Thoracic aorta (tissue), 2 donors: ENCODE results near the gene HNRNPR. TPM values are rescaled to one million over a fixed set of nuclear protein-coding genes. Genes with fewer than 3 reads are reported as not detected.

Experiments used
- ATAC-seq: fragments of 150-250 bp; one replicate; pipeline ENCODE4 v1.8.0; 2017; ENCODE audit warnings: low read depth; ENCODE audit not compliant: insufficient number of reproducible peaks, low FRiP score
- DNase-seq: peaks from one replicate; pipeline ENCODE4 v3.0.0-alpha.2; 2020; ENCODE audit warnings: low spot score
- H3K27ac ChIP-seq, 2 donors: fragments of 200-600 bp; sonication (generic); 1 replicate in 1 of 2; 2 replicates in 1 of 2; pipeline ENCODE4 v1.5.1; 2016; ENCODE audit warnings: mild to moderate bottlenecking in 2 of 2, moderate library complexity in 2 of 2
- H3K27me3 ChIP-seq: fragments of 200-600 bp; sonication (generic); replicated peaks from 2 replicates; pipeline ENCODE4 v1.6.0; 2016; ENCODE audit warnings: mild to moderate bottlenecking; ENCODE audit not compliant: insufficient read depth
- H3K36me3 ChIP-seq: fragments of 200-600 bp; sonication (generic); one replicate; pipeline ENCODE4 v1.5.1; 2016
- H3K4me1 ChIP-seq, 2 donors: fragments of 200-600 bp; sonication (generic); 1 replicate in 1 of 2; 2 replicates in 1 of 2; pipeline versions ENCODE4 v1.5.1 to v1.6.0; 2016; ENCODE audit warnings: low read depth in 2 of 2, mild to moderate bottlenecking in 1 of 2; ENCODE audit not compliant: control insufficient read depth in 1 of 2
- H3K4me3 ChIP-seq: fragments of 200-600 bp; sonication (generic); 2 replicates; pipeline ENCODE4 v1.5.1; 2016; ENCODE audit warnings: mild to moderate bottlenecking
- H3K9me3 ChIP-seq: fragments of 200-600 bp; sonication (generic); 2 replicates; pipeline ENCODE4 v1.5.1; 2016
- CTCF ChIP-seq: fragments of 200-600 bp; sonication (generic); IDR thresholded peaks from one replicate; pipeline ENCODE4 v1.5.1; 2019; ENCODE audit warnings: antibody characterized with exemption
- total RNA-seq, 2 donors: library from RNA; depleted of rRNA; stranded (reverse); fragments of >200 nt; gene quantifications; one replicate each; pipeline versions ENCODE4 v1.1.0 to v1.2.3, GENCODE V29; 2016

Gene HNRNPR
- 10 to 100 TPM; 56.3 to 97.3 TPM for total RNA-seq

GRCh38 chr1:23344111-23344986 is at the start of gene HNRNPR:
HNRNPR (minus strand) TSS chr1:23344284; CDS start chr1:23341008, 3,276 bp downstream.
- peak; percentile 98 for ATAC-seq

GRCh38 chr1:23393706-23394105 is 49.6 kb upstream of the HNRNPR start:
- Histone ChIP-seq H3K27ac (peak overlapping the region in 1 of 2 donors; percentile 41), H3K4me3 (no peak overlapping the region), H3K27me3 (no peaks in the 10 kb centered on the region), H3K9me3 (no peaks in the 10 kb centered on the region), H3K36me3 (peaks cover 10% of the 10 kb centered on the region), H3K4me1 (peaks cover 0 to 20% of the 10 kb centered on the region in 2 donors)
- ATAC-seq (no peak), DNase-seq (no peak)
- no peak for TF ChIP-seq CTCF

More at GRCh38 chr1:23344111-23344986, at the start of gene HNRNPR:
- TF ChIP-seq CTCF, result no peak
- Histone ChIP-seq H3K27ac (peak within 1 kb of the TSS; percentile 88 to 92), H3K4me1 (peaks cover 28 to 43% of the 10 kb centered on the region in 2 donors), H3K4me3 (peak within 1 kb of the TSS; percentile 93), H3K36me3 (no peaks in the 10 kb centered on the region), H3K27me3 (no peaks in the 10 kb centered on the region), H3K9me3 (no peaks in the 10 kb centered on the region)
- DNase-seq, result peak; percentile 97

- no peak for TF ChIP-seq CTCF
- Histone ChIP-seq H3K27ac (no peak overlapping the region), H3K4me1 (peaks cover 0 to 20% of the 10 kb centered on the region in 2 donors), H3K27me3 (no peaks in the 10 kb centered on the region), H3K36me3 (peaks cover 15% of the 10 kb centered on the region), H3K4me3 (no peak overlapping the region), H3K9me3 (no peaks in the 10 kb centered on the region)
- DNase-seq (no peak), ATAC-seq (no peak)
These were observed 48.2 kb upstream of the HNRNPR start for GRCh38 chr1:23392125-23392855.

GRCh38 chr1:23389837-23390321 is 45.8 kb upstream of the HNRNPR start:
- Histone ChIP-seq H3K4me3 (no peak overlapping the region), H3K9me3 (no peaks in the 10 kb centered on the region), H3K36me3 (peaks cover 16% of the 10 kb centered on the region), H3K27me3 (no peaks in the 10 kb centered on the region), H3K27ac (no peak overlapping the region), H3K4me1 (peaks cover 0 to 15% of the 10 kb centered on the region in 2 donors)
- ATAC-seq, result no peak
- no peak for TF ChIP-seq CTCF
- DNase-seq, result no peak

- Histone ChIP-seq H3K4me3 (no peak overlapping the region), H3K36me3 (peaks cover 10% of the 10 kb centered on the region), H3K27me3 (no peaks in the 10 kb centered on the region), H3K9me3 (no peaks in the 10 kb centered on the region), H3K4me1 (peaks cover 3 to 24% of the 10 kb centered on the region in 2 donors), H3K27ac (no peak overlapping the region)
- no peak for TF ChIP-seq CTCF
- DNase-seq (no peak), ATAC-seq (no peak)
These were observed 43.4 kb upstream of the HNRNPR start for GRCh38 chr1:23387494-23387893.
